ENCODE data around the gene MAPK10. TPM values are rescaled to one million over a fixed set of nuclear protein-coding genes. Genes with fewer than 3 reads are reported as not detected.

Gene MAPK10
- polyA plus RNA-seq, 2 of the 4 experiments (the other 2 are of a cell fraction), result 1.4 to 3.4 TPM

- Histone ChIP-seq H3K9me3 (no peaks in the 10 kb centered on the region), H3K4me1 (no peaks in the 10 kb centered on the region), H3K4me2 (no peak overlapping the region), H3K27ac (no peak overlapping the region), H3K4me3 (no peak overlapping the region)
- ChIA-PET POLR2A (no interaction called here), CTCF (no interaction called here)
- FAIRE-seq (no peak), DNase-seq (ENCODE audit: low read depth in 1 of 2, low spot score in 1 of 2) (no peak), ATAC-seq (no peak)
- TF ChIP-seq CHD4 (IDR thresholded peaks at IDR 0.05; ENCODE audit: borderline replicate concordance), result no peak
- no peak for TF ChIP-seq SREBF2 (IDR thresholded peaks at IDR 0.05)
- TF ChIP-seq FOXS1 (CRISPR knock-in tag; IDR thresholded peaks at IDR 0.05), result no peak
- no peak for TF ChIP-seq EHF (CRISPR knock-in tag; IDR thresholded peaks at IDR 0.05)
- no peak for TF ChIP-seq TP53 (CRISPR knock-in tag; IDR thresholded peaks at IDR 0.05)
- TF ChIP-seq MAFK (IDR thresholded peaks at IDR 0.05; ENCODE audit: partially characterized antibody), result no peak
- 92% methylated on average over 1 of the region's 1 CpG for WGBS (ENCODE audit: missing lambda C conversion rate)
Measured at GRCh38 chr4:86141161-86141560, 218.7 kb downstream of the MAPK10 start.

GRCh38 chr4:86132468-86132867 lies 227.4 kb downstream of the MAPK10 start:
- ChIA-PET POLR2A (no interaction called here), CTCF (interaction anchor here (0.8 kb wide), 1 partner anchor 46 kb away, joined by 3 read pairs; no protein-coding TSS in a partner anchor)
- TF ChIP-seq PBX3 (IDR thresholded peaks at IDR 0.05) (no peak), GATA3 (IDR thresholded peaks at IDR 0.05; ENCODE audit: borderline replicate concordance) (no peak), KDM5A (IDR thresholded peaks at IDR 0.05) (no peak), MAZ (IDR thresholded peaks at IDR 0.05; ENCODE audit: borderline replicate concordance, low read depth, low read length) (no peak), RFX5 (IDR thresholded peaks at IDR 0.05) (no peak), CBX8 (IDR thresholded peaks at IDR 0.05) (no peak), E2F6 (IDR thresholded peaks at IDR 0.05; ENCODE audit: borderline replicate concordance, low read depth) (no peak)
- TF ChIP-seq, protein P1, sequence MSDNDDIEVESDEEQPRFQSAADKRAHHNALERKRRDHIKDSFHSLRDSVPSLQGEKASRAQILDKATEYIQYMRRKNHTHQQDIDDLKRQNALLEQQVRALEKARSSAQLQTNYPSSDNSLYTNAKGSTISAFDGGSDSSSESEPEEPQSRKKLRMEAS (IDR thresholded peaks at IDR 0.05), result no peak
- no peak overlapping the region for H3K4me3 ChIP-seq
- FAIRE-seq (no peak), DNase-seq (ENCODE audit: low read depth in 1 of 2, low spot score in 1 of 2) (peak in 1 of 2 experiments; percentile 20), ATAC-seq (peak in 1 of 2 experiments; percentile 40; a peak in 2 of 6 replicates)
- no peaks in the 10 kb centered on the region for H3K9me3 ChIP-seq
- H3K4me2 ChIP-seq, result no peak overlapping the region
- no peaks in the 10 kb centered on the region for H3K4me1 ChIP-seq
- H3K27ac ChIP-seq, result no peak overlapping the region
- WGBS (ENCODE audit: missing lambda C conversion rate), result 49% methylated on average over 4 of the region's 4 CpGs

GRCh38 chr4:86131456-86131855 lies 228.4 kb downstream of the MAPK10 start:
- CTCF ChIA-PET, result no interaction called here
- 84% methylated on average over 2 of the region's 2 CpGs for WGBS (ENCODE audit: missing lambda C conversion rate)
- H3K4me2 ChIP-seq, result peak overlapping the region; percentile 23; the same call in 2 of the 3 replicates
- no peaks in the 10 kb centered on the region for H3K4me1 ChIP-seq
- no peak for ATAC-seq
- H3K4me3 ChIP-seq, result no peak overlapping the region
- no peak for DNase-seq (ENCODE audit: low read depth in 1 of 2, low spot score in 1 of 2)
- no peak for FAIRE-seq
- H3K27ac ChIP-seq, result no peak overlapping the region
- TF ChIP-seq, protein P2, sequence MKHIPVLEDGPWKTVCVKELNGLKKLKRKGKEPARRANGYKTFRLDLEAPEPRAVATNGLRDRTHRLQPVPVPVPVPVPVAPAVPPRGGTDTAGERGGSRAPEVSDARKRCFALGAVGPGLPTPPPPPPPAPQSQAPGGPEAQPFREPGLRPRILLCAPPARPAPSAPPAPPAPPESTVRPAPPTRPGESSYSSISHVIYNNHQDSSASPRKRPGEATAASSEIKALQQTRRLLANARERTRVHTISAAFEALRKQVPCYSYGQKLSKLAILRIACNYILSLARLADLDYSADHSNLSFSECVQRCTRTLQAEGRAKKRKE (CRISPR knock-in tag; IDR thresholded peaks at IDR 0.05; ENCODE audit: low read depth), result no peak
- TF ChIP-seq HDAC2 (IDR thresholded peaks at IDR 0.05), result no peak
- TF ChIP-seq CBX2 (IDR thresholded peaks at IDR 0.05; ENCODE audit: borderline replicate concordance, low read depth), result no peak
- no peak for TF ChIP-seq NR3C1 (IDR thresholded peaks at IDR 0.05)
- TF ChIP-seq SMC3 (IDR thresholded peaks at IDR 0.05), result no peak
- TF ChIP-seq USF2 (IDR thresholded peaks at IDR 0.05), result no peak
- no peak for TF ChIP-seq EHF (CRISPR knock-in tag; IDR thresholded peaks at IDR 0.05)
- TF ChIP-seq KDM5A (IDR thresholded peaks at IDR 0.05), result no peak
- POLR2A ChIA-PET, result no interaction called here
- no peaks in the 10 kb centered on the region for H3K9me3 ChIP-seq
